Measurements from ENCODE around the gene FAXC. TPM values are rescaled to one million over a fixed set of nuclear protein-coding genes. Genes with fewer than 3 reads are reported as not detected.

FAXC gene
- total RNA-seq, 1 experiment from 2014 or later: 12.9 TPM

DNA sequence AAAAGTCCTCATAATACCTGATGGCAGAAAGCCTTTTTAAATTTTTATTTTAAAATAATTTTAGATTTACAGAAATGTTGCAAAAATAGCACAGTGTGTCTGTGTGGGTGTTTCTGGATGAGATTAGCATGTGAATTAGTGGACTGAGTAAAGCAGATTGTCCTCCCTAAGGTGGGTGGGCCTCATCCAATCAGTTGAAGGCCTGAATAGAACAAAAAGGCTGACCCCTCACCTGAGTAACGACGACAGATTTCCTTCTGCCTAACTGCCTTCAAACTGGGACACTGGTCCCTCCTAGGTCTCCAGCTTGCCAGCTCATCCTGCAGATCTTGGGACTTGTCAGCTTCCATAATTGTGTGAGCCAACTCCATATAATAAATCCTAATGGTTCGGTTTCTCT lies 54.2 kb downstream of the FAXC start (continued):
- TF ChIP-seq CDX4 (CRISPR knock-in tag; IDR thresholded peaks at IDR 0.05; ENCODE audit: borderline replicate concordance) (no peak), FOXK1 (CRISPR knock-in tag; IDR thresholded peaks at IDR 0.05) (no peak), ARID4B (CRISPR knock-in tag; IDR thresholded peaks at IDR 0.05; ENCODE audit: borderline replicate concordance) (no peak), IRF2 (CRISPR knock-in tag; IDR thresholded peaks at IDR 0.05; ENCODE audit: borderline replicate concordance, low read depth) (no peak), NR2C2 (CRISPR knock-in tag; IDR thresholded peaks at IDR 0.05) (no peak), EMX1 (CRISPR knock-in tag; IDR thresholded peaks at IDR 0.05) (no peak), MXD4 (CRISPR knock-in tag; IDR thresholded peaks at IDR 0.05; ENCODE audit: borderline replicate concordance) (no peak), ESRRA (CRISPR knock-in tag; IDR thresholded peaks at IDR 0.05; ENCODE audit: borderline replicate concordance) (no peak), ZNF671 (CRISPR knock-in tag; IDR thresholded peaks at IDR 0.05) (no peak), ZNF396 (CRISPR knock-in tag; IDR thresholded peaks at IDR 0.05; ENCODE audit: borderline replicate concordance) (no peak)
- TF ChIP-seq, protein P1, sequence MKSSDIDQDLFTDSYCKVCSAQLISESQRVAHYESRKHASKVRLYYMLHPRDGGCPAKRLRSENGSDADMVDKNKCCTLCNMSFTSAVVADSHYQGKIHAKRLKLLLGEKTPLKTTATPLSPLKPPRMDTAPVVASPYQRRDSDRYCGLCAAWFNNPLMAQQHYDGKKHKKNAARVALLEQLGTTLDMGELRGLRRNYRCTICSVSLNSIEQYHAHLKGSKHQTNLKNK (CRISPR knock-in tag; IDR thresholded peaks at IDR 0.05): no peak

GRCh38 chr6:99294786-99295185 lies 54.7 kb downstream of the FAXC start:
- POLR2A ChIA-PET: no interaction called here
- TF ChIP-seq ZNF138 (CRISPR knock-in tag; conservative IDR thresholded peaks at IDR 0.05): no peak
- Mint-ChIP-seq H3K4me3 (no peak overlapping the region), H3K9me3 (no peaks in the 10 kb centered on the region), H3K36me3 (no peaks in the 10 kb centered on the region), H3K27me3 (ENCODE audit: low read depth) (no peaks in the 10 kb centered on the region), H3K27ac (no peak overlapping the region), H3K4me1 (no peaks in the 10 kb centered on the region)
- DNase-seq (ENCODE audit: low spot score) (no peak), ATAC-seq (no peak)
- CTCF ChIA-PET: no interaction called here

- Mint-ChIP-seq H3K9me3 (no peaks in the 10 kb centered on the region), H3K27me3 (ENCODE audit: low read depth) (no peaks in the 10 kb centered on the region), H3K4me3 (no peak overlapping the region), H3K36me3 (no peaks in the 10 kb centered on the region), H3K27ac (no peak overlapping the region), H3K4me1 (no peaks in the 10 kb centered on the region)
- DNase-seq (ENCODE audit: low spot score) (no peak), ATAC-seq (no peak)
- POLR2A ChIA-PET: interaction anchor here (0.7 kb wide), 1 partner anchor 367 kb away, joined by 4 read pairs; no protein-coding TSS in a partner anchor
- CTCF ChIA-PET: no interaction called here
- TF ChIP-seq E2F1 (CRISPR knock-in tag; IDR thresholded peaks at IDR 0.05) (no peak), ZNF425 (CRISPR knock-in tag; conservative IDR thresholded peaks at IDR 0.05) (no peak), IRF2 (CRISPR knock-in tag; IDR thresholded peaks at IDR 0.05; ENCODE audit: borderline replicate concordance, low read depth) (no peak), ZNF138 (CRISPR knock-in tag; conservative IDR thresholded peaks at IDR 0.05) (no peak), ETV6 (CRISPR knock-in tag; IDR thresholded peaks at IDR 0.05) (no peak), ERG (CRISPR knock-in tag; IDR thresholded peaks at IDR 0.05) (no peak), FOXJ3 (CRISPR knock-in tag; IDR thresholded peaks at IDR 0.05; ENCODE audit: borderline replicate concordance) (no peak), CREM (CRISPR knock-in tag; IDR thresholded peaks at IDR 0.05) (no peak), ZNF232 (CRISPR knock-in tag; IDR thresholded peaks at IDR 0.05) (no peak)
- TF ChIP-seq, protein P2, sequence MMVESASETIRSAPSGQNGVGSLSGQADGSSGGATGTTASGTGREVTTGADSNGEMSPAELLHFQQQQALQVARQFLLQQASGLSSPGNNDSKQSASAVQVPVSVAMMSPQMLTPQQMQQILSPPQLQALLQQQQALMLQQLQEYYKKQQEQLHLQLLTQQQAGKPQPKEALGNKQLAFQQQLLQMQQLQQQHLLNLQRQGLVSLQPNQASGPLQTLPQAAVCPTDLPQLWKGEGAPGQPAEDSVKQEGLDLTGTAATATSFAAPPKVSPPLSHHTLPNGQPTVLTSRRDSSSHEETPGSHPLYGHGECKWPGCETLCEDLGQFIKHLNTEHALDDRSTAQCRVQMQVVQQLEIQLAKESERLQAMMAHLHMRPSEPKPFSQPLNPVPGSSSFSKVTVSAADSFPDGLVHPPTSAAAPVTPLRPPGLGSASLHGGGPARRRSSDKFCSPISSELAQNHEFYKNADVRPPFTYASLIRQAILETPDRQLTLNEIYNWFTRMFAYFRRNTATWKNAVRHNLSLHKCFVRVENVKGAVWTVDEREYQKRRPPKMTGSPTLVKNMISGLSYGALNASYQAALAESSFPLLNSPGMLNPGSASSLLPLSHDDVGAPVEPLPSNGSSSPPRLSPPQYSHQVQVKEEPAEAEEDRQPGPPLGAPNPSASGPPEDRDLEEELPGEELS (CRISPR knock-in tag; IDR thresholded peaks at IDR 0.05): no peak
- TF ChIP-seq, protein P3, sequence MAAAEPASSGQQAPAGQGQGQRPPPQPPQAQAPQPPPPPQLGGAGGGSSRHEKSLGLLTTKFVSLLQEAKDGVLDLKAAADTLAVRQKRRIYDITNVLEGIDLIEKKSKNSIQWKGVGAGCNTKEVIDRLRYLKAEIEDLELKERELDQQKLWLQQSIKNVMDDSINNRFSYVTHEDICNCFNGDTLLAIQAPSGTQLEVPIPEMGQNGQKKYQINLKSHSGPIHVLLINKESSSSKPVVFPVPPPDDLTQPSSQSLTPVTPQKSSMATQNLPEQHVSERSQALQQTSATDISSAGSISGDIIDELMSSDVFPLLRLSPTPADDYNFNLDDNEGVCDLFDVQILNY (CRISPR knock-in tag; IDR thresholded peaks at IDR 0.05): no peak
These were observed 59.8 kb downstream of the FAXC start for GRCh38 chr6:99289701-99290100.
